HG03558 (cell line): ENCODE data around the gene ITM2A.

Experiments
- ATAC-seq: cut with Tn5 transposase; IDR thresholded peaks from one replicate; pipeline ENCODE4 v1.9.1; 2021; ENCODE audit warnings: moderate number of reproducible peaks; ENCODE audit not compliant: unreplicated experiment; ENCODE audit errors: extremely low read depth

ITM2A gene

GRCh38 chrX:79325263-79325958 is 41.7 kb downstream of the ITM2A start:
- ATAC-seq = no peak
